Stimulated activated CD4-positive, alpha-beta T cell treated with anti-CD3 and anti-CD28 coated beads, TNF-alpha, amount 100 ng/mL, for 4 hours (primary cell): ENCODE data around the gene MED23.

Experiments used
- DNase-seq, 3 experiments: peaks; one replicate each; pipeline ENCODE4 v3.0.0-alpha.2; 2020; ENCODE audit warnings: low read depth in 3 of 3

Gene MED23

GRCh38 chr6:131641554-131641953 is 13.5 kb upstream of the MED23 start:
- DNase-seq, result no peak

GRCh38 chr6:131640576-131640975 is 12.5 kb upstream of the MED23 start:
- DNase-seq, result no peak

GRCh38 chr6:131640100-131640499 is 12.1 kb upstream of the MED23 start:
- DNase-seq, result no peak

GRCh38 chr6:131638013-131638412 is 10.0 kb upstream of the MED23 start:
- DNase-seq, result no peak

- DNase-seq, result no peak
Observed at GRCh38 chr6:131636880-131637792, 9.1 kb upstream of the MED23 start, which contains the start of gene ENPP3. TSS of gene ENPP3 (plus strand) at chr6:131637302. CDS start at chr6:131637385, 83 bp downstream.

GRCh38 chr6:131635384-131636340 is 7.6 kb upstream of the MED23 start:
- no peak for DNase-seq

- DNase-seq, result no peak
Observed at GRCh38 chr6:131631625-131632289, 3.7 kb upstream of the MED23 start.

GRCh38 chr6:131629651-131630050 is 1.6 kb upstream of the MED23 start:
- DNase-seq, result no peak

GRCh38 chr6:131628726-131629125 is 684 bp upstream of the MED23 start:
- no peak for DNase-seq

GRCh38 chr6:131615275-131615674 is 12.8 kb downstream of the MED23 start:
- no peak for DNase-seq

- no peak for DNase-seq
Observed at GRCh38 chr6:131613296-131613925, 14.6 kb downstream of the MED23 start.

- DNase-seq, result no peak
Observed at GRCh38 chr6:131602781-131603312, 25.2 kb downstream of the MED23 start.

- no peak for DNase-seq
Observed at GRCh38 chr6:131600716-131601115, 27.3 kb downstream of the MED23 start.

- no peak for DNase-seq
Observed at GRCh38 chr6:131597446-131597845, 30.6 kb downstream of the MED23 start.

- DNase-seq, result no peak
Observed at GRCh38 chr6:131594074-131594473, 34.0 kb downstream of the MED23 start.

GRCh38 chr6:131592935-131593334 is 35.1 kb downstream of the MED23 start:
- DNase-seq, result no peak

- no peak for DNase-seq
Observed at GRCh38 chr6:131588643-131589042, 39.4 kb downstream of the MED23 start.

- no peak for DNase-seq
Observed at GRCh38 chr6:131587909-131588308, 40.1 kb downstream of the MED23 start.

GRCh38 chr6:131586543-131586942 is 41.5 kb downstream of the MED23 start:
- no peak for DNase-seq

- no peak for DNase-seq
Observed at GRCh38 chr6:131581523-131581922, 46.5 kb downstream of the MED23 start.

GRCh38 chr6:131575834-131576478 is 52.1 kb downstream of the MED23 start:
- DNase-seq, result no peak
